ENCODE results near the gene PKD1. TPM values are rescaled to one million over a fixed set of nuclear protein-coding genes. Genes with fewer than 3 reads are reported as not detected.
"Not testable (repeated sequence)": the region's sequence is repeated elsewhere in the genome, so short reads cannot be mapped to it uniquely, and the experiment has no call there.

Gene PKD1
- total and polyA plus RNA-seq, 2 donors (not counting 1 experiment from before 2014, with no cell fraction given): 100 to 116 TPM

GRCh38 chr16:2126161-2126743 is 9.4 kb downstream of the PKD1 start:
- H3K9ac ChIP-seq (ENCODE audit: low read length); H3K4me2 ChIP-seq (replicated peaks; ENCODE audit: low read depth, low read length, poor library complexity, severe bottlenecking); H3K27me3 Mint-ChIP-seq; intact Hi-C loops (cut with micrococcal nuclease); H3K79me2 ChIP-seq (ENCODE audit: control insufficient read depth, insufficient read depth, low read length); ATAC-seq (ENCODE audit: low read depth); H3K4me3 Mint-ChIP-seq; POLR2A ChIA-PET; H3K27me3 ChIP-seq (replicated peaks in 1 of 4; ENCODE audit: control extremely low read depth in 1 of 4, control insufficient read depth in 3 of 4, insufficient read depth in 4 of 4, low read length in 3 of 4); H3K9me3 ChIP-seq (ENCODE audit: control extremely low read depth in 1 of 3, control insufficient read depth in 2 of 3, insufficient read depth in 1 of 3, low read length in 2 of 3); H3K4me3 ChIP-seq (ENCODE audit: control extremely low read depth in 1 of 5, extremely low read depth in 1 of 5, insufficient read depth in 1 of 5, low read depth in 2 of 5, low read length in 4 of 5); CTCF ChIA-PET; H3K27ac ChIP-seq (ENCODE audit: low read length in 2 of 2); H3K36me3 ChIP-seq (replicated peaks in 1 of 2; ENCODE audit: control extremely low read depth in 1 of 2, control insufficient read depth in 1 of 2, extremely low read depth in 1 of 2, insufficient read depth in 2 of 2, low read length in 1 of 2); H3K9me3 Mint-ChIP-seq (ENCODE audit: insufficient read depth); H3K27ac Mint-ChIP-seq; H2AFZ ChIP-seq (ENCODE audit: insufficient read depth, low read depth, low read length, poor library complexity, severe bottlenecking): not testable (repeated sequence)
- peaks cover 22% of the 10 kb centered on the region for H3K4me1 Mint-ChIP-seq
- WGBS (ENCODE audit: insufficient coverage): 83% methylated on average over 19 of the region's 21 CpGs
- Histone ChIP-seq H4K20me1 (ENCODE audit: control insufficient read depth, insufficient read depth, low read length, poor library complexity, severe bottlenecking) (peaks cover 15% of the 10 kb centered on the region), H3K4me1 (ENCODE audit: control insufficient read depth in 2 of 2, insufficient read depth in 2 of 2, low read length in 2 of 2) (peaks cover 5 to 17% of the 10 kb centered on the region in 2 donors)
- DNase-seq: peak; percentile 20

- H3K79me2 ChIP-seq (ENCODE audit: control insufficient read depth, insufficient read depth, low read length); H3K27me3 ChIP-seq (replicated peaks in 1 of 4; ENCODE audit: control extremely low read depth in 1 of 4, control insufficient read depth in 3 of 4, insufficient read depth in 4 of 4, low read length in 3 of 4); ATAC-seq (ENCODE audit: low read depth); H3K4me2 ChIP-seq (replicated peaks; ENCODE audit: low read depth, low read length, poor library complexity, severe bottlenecking); H3K9ac ChIP-seq (ENCODE audit: low read length); H3K9me3 Mint-ChIP-seq (ENCODE audit: insufficient read depth); H3K27ac ChIP-seq (ENCODE audit: low read length in 2 of 2); DNase-seq; H3K4me3 ChIP-seq (ENCODE audit: control extremely low read depth in 1 of 5, extremely low read depth in 1 of 5, insufficient read depth in 1 of 5, low read depth in 2 of 5, low read length in 4 of 5); H3K4me3 Mint-ChIP-seq; intact Hi-C loops (cut with micrococcal nuclease); H3K27me3 Mint-ChIP-seq; H3K36me3 ChIP-seq (replicated peaks in 1 of 2; ENCODE audit: control extremely low read depth in 1 of 2, control insufficient read depth in 1 of 2, extremely low read depth in 1 of 2, insufficient read depth in 2 of 2, low read length in 1 of 2); CTCF ChIA-PET; H3K27ac Mint-ChIP-seq; POLR2A ChIA-PET; H3K9me3 ChIP-seq (ENCODE audit: control extremely low read depth in 1 of 3, control insufficient read depth in 2 of 3, insufficient read depth in 1 of 3, low read length in 2 of 3); H2AFZ ChIP-seq (ENCODE audit: insufficient read depth, low read depth, low read length, poor library complexity, severe bottlenecking): not testable (repeated sequence)
- Histone ChIP-seq H4K20me1 (ENCODE audit: control insufficient read depth, insufficient read depth, low read length, poor library complexity, severe bottlenecking) (peaks cover 15% of the 10 kb centered on the region), H3K4me1 (ENCODE audit: control insufficient read depth in 2 of 2, insufficient read depth in 2 of 2, low read length in 2 of 2) (peaks cover 5 to 17% of the 10 kb centered on the region in 2 donors)
- whole genome bisulfite sequencing (ENCODE audit: insufficient coverage): 60% methylated on average over 4 of the region's 11 CpGs
- peaks cover 22% of the 10 kb centered on the region for H3K4me1 Mint-ChIP-seq
These were observed 10.1 kb downstream of the PKD1 start for GRCh38 chr16:2125609-2126008.

- H3K27ac ChIP-seq (ENCODE audit: low read length in 2 of 2); H3K27ac Mint-ChIP-seq; POLR2A ChIA-PET; H3K4me3 Mint-ChIP-seq; H2AFZ ChIP-seq (ENCODE audit: insufficient read depth, low read depth, low read length, poor library complexity, severe bottlenecking); H3K9me3 Mint-ChIP-seq (ENCODE audit: insufficient read depth); H3K4me2 ChIP-seq (replicated peaks; ENCODE audit: low read depth, low read length, poor library complexity, severe bottlenecking); CTCF ChIA-PET; ATAC-seq (ENCODE audit: low read depth); H3K9me3 ChIP-seq (ENCODE audit: control extremely low read depth in 1 of 3, control insufficient read depth in 2 of 3, insufficient read depth in 1 of 3, low read length in 2 of 3); intact Hi-C loops (cut with micrococcal nuclease); H3K27me3 ChIP-seq (replicated peaks in 1 of 4; ENCODE audit: control extremely low read depth in 1 of 4, control insufficient read depth in 3 of 4, insufficient read depth in 4 of 4, low read length in 3 of 4); H3K36me3 ChIP-seq (replicated peaks in 1 of 2; ENCODE audit: control extremely low read depth in 1 of 2, control insufficient read depth in 1 of 2, extremely low read depth in 1 of 2, insufficient read depth in 2 of 2, low read length in 1 of 2); H3K79me2 ChIP-seq (ENCODE audit: control insufficient read depth, insufficient read depth, low read length); H3K4me3 ChIP-seq (ENCODE audit: control extremely low read depth in 1 of 5, extremely low read depth in 1 of 5, insufficient read depth in 1 of 5, low read depth in 2 of 5, low read length in 4 of 5); H3K27me3 Mint-ChIP-seq; H3K9ac ChIP-seq (ENCODE audit: low read length): not testable (repeated sequence)
- H3K4me1 ChIP-seq (ENCODE audit: control insufficient read depth in 2 of 2, insufficient read depth in 2 of 2, low read length in 2 of 2): peaks cover 5 to 17% of the 10 kb centered on the region in 2 donors
- 36% methylated on average over 29 of the region's 37 CpGs for WGBS (ENCODE audit: insufficient coverage)
- peaks cover 22% of the 10 kb centered on the region for H3K4me1 Mint-ChIP-seq
- peak; percentile 25 for DNase-seq
- peaks cover 15% of the 10 kb centered on the region for H4K20me1 ChIP-seq (ENCODE audit: control insufficient read depth, insufficient read depth, low read length, poor library complexity, severe bottlenecking)
These were observed 10.8 kb downstream of the PKD1 start for GRCh38 chr16:2124694-2125444.

- H3K4me3 ChIP-seq (ENCODE audit: control extremely low read depth in 1 of 5, extremely low read depth in 1 of 5, insufficient read depth in 1 of 5, low read depth in 2 of 5, low read length in 4 of 5); H3K36me3 ChIP-seq (replicated peaks in 1 of 2; ENCODE audit: control extremely low read depth in 1 of 2, control insufficient read depth in 1 of 2, extremely low read depth in 1 of 2, insufficient read depth in 2 of 2, low read length in 1 of 2); H3K4me2 ChIP-seq (replicated peaks; ENCODE audit: low read depth, low read length, poor library complexity, severe bottlenecking); H3K9me3 Mint-ChIP-seq (ENCODE audit: insufficient read depth); H3K79me2 ChIP-seq (ENCODE audit: control insufficient read depth, insufficient read depth, low read length); ATAC-seq (ENCODE audit: low read depth); H3K27me3 Mint-ChIP-seq; H3K4me3 Mint-ChIP-seq; H3K9me3 ChIP-seq (ENCODE audit: control extremely low read depth in 1 of 3, control insufficient read depth in 2 of 3, insufficient read depth in 1 of 3, low read length in 2 of 3); H3K27me3 ChIP-seq (replicated peaks in 1 of 4; ENCODE audit: control extremely low read depth in 1 of 4, control insufficient read depth in 3 of 4, insufficient read depth in 4 of 4, low read length in 3 of 4); DNase-seq; H3K27ac ChIP-seq (ENCODE audit: low read length in 2 of 2); CTCF ChIA-PET; POLR2A ChIA-PET; H2AFZ ChIP-seq (ENCODE audit: insufficient read depth, low read depth, low read length, poor library complexity, severe bottlenecking); H3K27ac Mint-ChIP-seq; H3K9ac ChIP-seq (ENCODE audit: low read length); intact Hi-C loops (cut with micrococcal nuclease): not testable (repeated sequence)
- Histone ChIP-seq H4K20me1 (ENCODE audit: control insufficient read depth, insufficient read depth, low read length, poor library complexity, severe bottlenecking) (peaks cover 15% of the 10 kb centered on the region), H3K4me1 (ENCODE audit: control insufficient read depth in 2 of 2, insufficient read depth in 2 of 2, low read length in 2 of 2) (peaks cover 5 to 15% of the 10 kb centered on the region in 2 donors)
- WGBS (ENCODE audit: insufficient coverage): 50% methylated on average over 6 of the region's 11 CpGs
- peaks cover 22% of the 10 kb centered on the region for H3K4me1 Mint-ChIP-seq
These were observed 11.4 kb downstream of the PKD1 start for GRCh38 chr16:2124377-2124693.

Data from B cell (primary cell).